Measurements from ENCODE around the gene C14orf119.

Gene C14orf119

GRCh38 chr14:23128969-23129758 lies 33.9 kb downstream of the C14orf119 start:
- no peak for DNase-seq

GRCh38 chr14:23129759-23130316 lies 34.5 kb downstream of the C14orf119 start:
- DNase-seq, result no peak

- no peak for DNase-seq
Measured at GRCh38 chr14:23130871-23131270, 35.6 kb downstream of the C14orf119 start.

- DNase-seq, result no peak
Measured at GRCh38 chr14:23131482-23131881, 36.2 kb downstream of the C14orf119 start.

- no peak for DNase-seq
Measured at GRCh38 chr14:23132970-23133369, 37.7 kb downstream of the C14orf119 start.

- DNase-seq, result no peak
Measured at GRCh38 chr14:23136566-23137133, 41.3 kb downstream of the C14orf119 start.

DNA sequence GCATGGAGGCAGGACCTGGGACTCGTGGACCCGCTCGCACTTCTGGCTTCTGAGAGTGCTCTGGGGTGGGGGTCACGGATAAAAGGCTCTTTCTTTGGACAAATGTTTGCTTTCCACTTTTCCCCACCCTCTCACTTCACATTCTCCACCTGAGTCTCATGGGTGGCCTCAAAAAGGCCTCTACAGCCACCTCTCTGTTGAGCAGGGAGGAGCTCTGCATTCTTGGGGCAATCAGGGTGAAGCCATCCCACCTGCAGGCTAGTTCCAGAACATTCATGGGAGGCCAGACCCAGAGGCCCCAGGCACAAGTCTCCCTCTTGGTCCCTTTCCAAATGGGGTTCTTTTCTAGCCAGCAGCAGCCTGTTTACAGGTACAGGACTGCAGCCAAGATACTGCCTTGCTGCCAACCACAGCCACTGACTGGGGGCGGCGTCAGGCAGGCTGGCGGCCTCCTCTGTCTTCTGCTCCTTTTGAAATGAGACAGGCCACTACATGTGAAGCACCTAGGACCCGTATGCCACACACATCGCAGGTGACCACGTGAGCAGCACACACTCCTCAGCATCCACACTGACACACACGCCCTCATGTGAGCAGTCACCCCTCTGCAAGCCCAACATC lies 42.0 kb downstream of the C14orf119 start:
- DNase-seq, result peak; percentile 64

DNA sequence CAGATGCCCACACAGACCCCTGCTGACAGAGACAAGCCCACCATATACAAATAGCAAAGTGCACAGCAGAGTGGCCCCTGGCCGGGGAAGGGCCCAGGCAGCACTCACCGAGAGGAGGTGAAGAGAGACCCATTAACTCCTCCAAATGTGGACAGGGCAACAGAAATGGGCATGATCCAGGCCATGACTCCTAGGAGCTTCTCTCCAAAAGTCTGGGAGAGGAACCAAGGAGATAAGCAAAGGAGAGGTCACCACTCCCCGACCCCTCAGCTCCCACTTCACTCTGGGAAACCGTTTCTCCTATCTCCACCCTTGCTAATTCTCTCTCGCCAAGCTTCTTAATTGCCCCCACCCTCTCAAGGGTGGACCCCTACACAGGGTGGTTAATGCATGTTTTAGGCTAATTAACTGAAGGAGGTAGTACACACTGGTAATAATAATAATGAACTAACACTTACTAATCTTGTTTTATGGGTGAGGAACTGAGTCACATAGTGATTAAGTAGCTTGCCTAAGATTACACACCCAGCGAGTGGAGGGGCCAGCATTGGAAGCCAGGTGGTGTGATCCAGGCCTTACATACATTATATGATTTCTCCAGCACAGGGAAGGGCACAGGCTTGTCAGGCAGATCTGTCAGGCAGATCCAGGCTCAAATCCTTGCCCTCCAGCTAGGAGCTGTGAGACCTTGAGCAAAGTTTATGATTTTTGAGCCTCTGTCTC lies 42.7 kb downstream of the C14orf119 start:
- no peak for DNase-seq

DNA sequence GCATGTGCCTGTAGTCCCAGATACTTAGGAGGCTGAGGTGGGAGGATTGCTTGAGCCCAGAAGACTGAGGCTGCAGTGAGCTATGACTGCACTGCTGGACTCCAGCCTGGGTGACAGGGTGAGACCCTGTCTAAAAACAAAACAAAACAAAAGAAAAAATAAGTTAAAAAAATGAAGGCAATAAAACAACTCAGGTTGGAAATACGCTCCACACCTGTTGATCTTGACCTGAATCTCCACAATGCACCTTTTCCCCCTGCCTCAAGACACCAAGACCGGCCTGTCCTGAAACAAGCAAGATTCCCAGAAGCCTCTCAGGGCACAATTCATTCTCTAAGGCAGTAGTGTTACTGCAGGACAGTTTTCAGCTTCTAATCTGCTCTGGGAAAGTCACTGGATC lies 44.6 kb downstream of the C14orf119 start:
- DNase-seq, result no peak

DNA sequence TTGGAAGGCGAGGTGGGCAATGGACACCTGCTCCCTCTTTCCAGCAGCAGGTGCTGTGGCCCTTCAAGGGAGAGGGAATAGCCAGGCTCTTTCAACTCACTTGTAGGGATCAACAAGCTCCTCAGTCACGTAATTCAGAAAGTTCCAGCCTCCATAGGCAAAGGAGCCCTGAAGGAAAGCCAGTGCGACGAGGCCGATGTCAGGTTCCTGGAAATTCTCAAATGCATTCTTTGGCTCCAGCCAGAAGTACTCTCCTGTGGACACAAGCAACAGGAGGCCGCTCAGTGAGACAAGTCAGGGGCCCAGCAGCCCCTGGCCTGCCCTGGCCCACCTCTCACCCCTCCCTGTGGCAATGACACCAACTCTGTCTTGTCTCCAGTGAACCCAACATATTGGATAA lies 45.1 kb downstream of the C14orf119 start:
- no peak for DNase-seq

- no peak for DNase-seq
Measured at GRCh38 chr14:23141706-23142444, 46.6 kb downstream of the C14orf119 start.

DNA sequence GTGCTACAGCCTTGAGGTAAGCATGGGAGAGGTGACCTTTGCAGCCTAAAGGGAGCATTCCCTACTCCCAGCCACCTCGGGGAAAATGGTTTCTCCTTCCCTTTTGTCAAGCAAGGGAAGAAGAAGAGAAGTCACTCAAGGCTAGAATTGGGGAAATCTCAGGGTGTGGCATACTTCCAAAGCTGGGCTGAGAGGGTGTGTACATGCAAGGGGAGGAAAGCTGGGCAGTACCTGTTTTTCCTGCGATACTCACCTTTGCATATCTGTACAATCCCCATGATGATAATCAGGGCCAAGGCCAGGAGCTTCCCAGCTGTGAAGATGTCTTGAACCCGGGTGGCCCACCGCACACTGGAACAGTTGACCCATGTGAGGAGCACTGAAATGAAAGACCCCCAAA lies 47.5 kb downstream of the C14orf119 start:
- no peak for DNase-seq

DNA sequence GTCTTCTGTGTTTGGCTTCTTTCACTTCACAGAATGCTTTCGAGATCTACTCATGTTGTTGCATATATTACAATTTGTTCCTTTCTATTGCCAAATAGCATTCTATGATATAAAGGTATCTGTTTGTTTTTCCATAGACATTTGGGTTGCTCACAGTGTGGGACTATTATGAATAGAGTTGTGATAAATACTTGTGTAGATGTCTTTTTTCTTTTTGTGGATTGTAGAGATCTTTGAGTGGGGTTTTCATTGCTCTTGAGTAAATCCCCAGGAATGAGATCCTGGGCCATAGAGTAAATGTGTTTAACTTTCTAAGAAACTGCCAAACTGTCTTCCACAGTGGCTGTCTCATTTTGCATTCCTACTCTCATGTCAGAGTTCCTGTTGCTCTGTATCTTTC lies 48.6 kb downstream of the C14orf119 start:
- no peak for DNase-seq

DNA sequence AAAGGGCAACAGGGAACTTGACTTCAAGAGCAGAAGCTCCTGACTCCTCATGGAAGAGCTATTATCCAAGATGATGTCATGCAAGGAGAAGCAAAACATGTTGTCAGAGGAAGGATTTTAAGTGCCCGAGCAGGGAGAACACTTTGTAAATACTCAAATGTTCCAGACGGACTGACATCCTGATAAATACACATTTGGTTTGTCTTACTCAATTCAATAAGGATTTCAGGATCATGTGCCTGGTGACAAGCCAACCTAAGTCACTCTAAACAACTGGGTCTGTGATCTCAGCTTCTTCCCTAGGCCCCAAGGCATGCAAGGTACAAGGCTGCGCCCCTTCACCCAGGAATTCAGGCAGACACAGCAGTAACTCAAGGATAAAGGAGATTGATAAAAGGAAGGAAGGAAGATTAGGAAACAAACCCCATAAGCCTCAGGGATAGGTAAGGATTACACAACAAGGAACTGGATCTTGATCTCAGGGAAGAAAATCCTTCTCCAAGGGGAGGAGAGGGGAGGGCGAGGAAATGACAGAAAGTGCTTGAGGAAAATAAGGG lies 50.6 kb downstream of the C14orf119 start:
- DNase-seq, result no peak

DNA sequence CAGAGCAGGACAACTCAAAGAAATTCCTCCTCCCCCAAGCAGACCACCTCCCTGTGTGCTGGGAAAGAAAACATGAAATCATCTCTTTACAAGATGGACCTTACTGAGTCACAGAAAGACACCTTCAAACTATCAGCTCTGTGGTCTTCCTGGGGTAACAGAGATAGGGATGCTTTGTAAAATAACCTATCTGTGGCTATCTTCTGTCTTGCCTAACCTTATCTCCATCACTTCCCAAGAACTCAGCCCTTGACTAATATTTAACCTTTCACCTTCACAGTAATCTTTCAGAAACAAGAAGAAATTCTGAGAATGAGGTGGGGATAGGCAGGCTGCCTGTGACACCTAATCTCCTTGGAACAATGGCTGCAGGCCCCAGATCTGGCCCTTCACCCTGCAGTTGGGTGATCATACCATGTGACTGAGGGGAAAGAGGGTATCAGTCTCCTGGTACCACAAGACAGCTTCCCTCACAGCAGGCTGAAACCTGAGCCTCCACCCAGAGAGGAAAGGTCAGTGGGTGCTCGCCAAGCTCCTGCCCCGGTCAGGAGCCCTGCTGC lies 51.1 kb downstream of the C14orf119 start:
- DNase-seq, result no peak

DNA sequence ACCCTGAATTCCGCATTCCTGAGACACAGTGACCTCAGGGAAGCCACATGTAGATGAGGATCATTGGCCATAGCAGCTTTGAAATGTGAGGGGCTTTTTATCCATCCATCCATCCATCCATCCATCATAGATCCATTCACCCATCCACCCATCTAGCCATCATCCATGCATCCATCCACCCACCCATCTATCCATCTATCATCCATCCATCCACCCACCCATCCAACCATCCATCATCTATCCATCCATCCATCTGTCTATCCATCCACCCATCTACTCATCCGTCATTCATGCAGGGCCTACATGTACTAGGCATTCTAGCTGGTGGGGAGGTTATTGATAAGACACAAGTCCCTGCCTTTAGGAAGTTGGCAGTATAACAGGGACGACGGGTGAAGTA lies 51.7 kb downstream of the C14orf119 start:
- no peak for DNase-seq

DNA sequence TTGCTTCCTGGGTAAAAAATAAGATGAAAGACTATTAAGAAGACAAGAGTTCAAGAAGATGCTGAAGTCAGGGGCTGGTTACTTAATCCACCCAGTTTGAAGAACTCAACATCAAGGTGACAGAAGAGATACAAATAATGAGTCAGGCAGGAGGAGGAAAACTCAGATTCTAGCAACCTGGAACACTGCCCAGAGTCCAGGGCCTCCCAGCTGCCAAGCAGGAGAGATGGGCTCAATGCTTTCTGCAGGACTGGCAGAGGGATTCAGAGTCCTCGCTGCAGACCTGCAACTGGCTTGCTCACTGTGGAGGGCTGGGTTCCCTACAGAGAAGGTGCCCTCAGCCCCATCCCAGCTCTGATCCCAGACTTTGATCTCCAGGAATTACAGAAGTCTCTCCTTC lies 52.4 kb downstream of the C14orf119 start:
- peak; percentile 83 for DNase-seq

DNA sequence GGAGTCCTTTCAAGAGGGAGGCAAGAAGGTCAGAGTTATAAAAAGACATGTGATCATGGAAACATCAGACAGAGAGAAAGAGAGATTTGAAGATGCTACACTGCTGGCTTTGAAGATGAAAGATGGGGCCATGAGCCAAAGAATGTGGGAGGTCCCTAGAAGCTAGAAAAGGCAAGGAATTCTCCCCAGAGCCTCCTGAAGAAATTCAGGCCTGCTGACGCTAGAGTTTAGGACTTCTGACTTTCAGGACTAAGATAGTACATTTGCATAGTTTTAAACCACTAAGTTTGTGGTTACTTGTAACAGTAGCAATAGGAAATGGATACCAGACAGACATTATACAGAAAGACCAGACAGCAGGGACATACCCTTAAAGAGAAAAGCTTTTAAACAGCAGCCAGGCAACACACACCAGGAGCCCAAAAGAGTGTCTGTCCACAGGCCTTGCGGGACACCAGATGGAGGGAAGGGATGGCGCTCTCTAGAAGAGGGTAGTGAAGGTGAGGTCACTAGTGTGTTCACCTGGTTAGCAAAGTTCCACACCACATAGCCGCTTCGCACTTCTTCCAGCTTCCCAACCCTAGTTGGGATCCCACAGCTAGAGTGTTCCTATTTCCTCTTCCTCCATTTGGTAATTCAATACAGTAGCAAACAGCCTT lies 53.4 kb downstream of the C14orf119 start:
- no peak for DNase-seq

DNA sequence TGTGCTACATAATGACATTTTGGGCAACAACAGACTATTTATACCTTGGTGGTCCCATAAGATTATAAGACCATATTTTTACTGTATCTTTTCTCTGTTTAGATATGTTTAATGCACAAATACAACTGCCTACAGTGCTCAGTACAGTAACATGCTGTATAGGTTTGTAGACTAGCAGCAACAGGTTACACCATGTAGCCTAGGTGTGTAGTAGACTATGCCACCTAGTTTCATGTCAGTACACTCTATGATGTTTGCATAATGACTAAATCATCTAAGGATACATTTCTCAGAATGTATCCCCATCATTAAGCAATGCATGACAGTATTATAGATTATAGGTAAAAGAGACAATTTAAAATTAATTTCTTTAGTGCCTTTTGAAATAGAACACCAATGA lies 54.4 kb downstream of the C14orf119 start:
- no peak for DNase-seq

Data from NCI-H1694 treated with DMSO at 0.1 percent for 48 hours (cell line).